Stimulated activated CD8-positive, alpha-beta memory T cell treated with anti-CD3 and anti-CD28 coated beads, Interleukin-15, amount 100 ng/mL, for 24 hours (primary cell): ENCODE measurements around the gene LRP1B.
"Not testable (repeated sequence)": the region's sequence is repeated elsewhere in the genome, so short reads cannot be mapped to it uniquely, and the experiment has no call there.

ENCODE experiments used
- DNase-seq: peaks from one replicate; pipeline ENCODE4 v3.0.0-alpha.2; 2020; ENCODE audit warnings: low read depth

The LRP1B gene

GRCh38 chr2:141020346-141020745, 1110.5 kb downstream of the LRP1B start:
- DNase-seq, result no peak

- no peak for DNase-seq
Measured at GRCh38 chr2:141015341-141016047, 1115.3 kb downstream of the LRP1B start.

GRCh38 chr2:141003967-141004657, 1126.7 kb downstream of the LRP1B start:
- no peak for DNase-seq

GRCh38 chr2:141001750-141002149, 1129.1 kb downstream of the LRP1B start:
- DNase-seq, result no peak

- DNase-seq, result no peak
Measured at GRCh38 chr2:140998577-140998976, 1132.2 kb downstream of the LRP1B start.

GRCh38 chr2:140998017-140998416, 1132.8 kb downstream of the LRP1B start:
- no peak for DNase-seq

- no peak for DNase-seq
Measured at GRCh38 chr2:140994856-140995255, 1136.0 kb downstream of the LRP1B start.

GRCh38 chr2:140990416-140990815, 1140.4 kb downstream of the LRP1B start:
- DNase-seq, result no peak

GRCh38 chr2:140988597-140988996, 1142.2 kb downstream of the LRP1B start:
- DNase-seq, result no peak

GRCh38 chr2:140986456-140986855, 1144.4 kb downstream of the LRP1B start:
- no peak for DNase-seq

GRCh38 chr2:140975237-140975636, 1155.6 kb downstream of the LRP1B start:
- DNase-seq, result no peak

- no peak for DNase-seq
Measured at GRCh38 chr2:140972724-140973123, 1158.1 kb downstream of the LRP1B start.

GRCh38 chr2:140964324-140964723, 1166.5 kb downstream of the LRP1B start:
- DNase-seq, result not testable (repeated sequence)

- no peak for DNase-seq
Measured at GRCh38 chr2:140949932-140950331, 1180.9 kb downstream of the LRP1B start.

GRCh38 chr2:140947236-140947635, 1183.6 kb downstream of the LRP1B start:
- no peak for DNase-seq

- no peak for DNase-seq
Measured at GRCh38 chr2:140943867-140944266, 1186.9 kb downstream of the LRP1B start.

- no peak for DNase-seq
Measured at GRCh38 chr2:140942284-140942683, 1188.5 kb downstream of the LRP1B start.

GRCh38 chr2:140929849-140930248, 1201.0 kb downstream of the LRP1B start:
- no peak for DNase-seq

GRCh38 chr2:140918426-140918825, 1212.4 kb downstream of the LRP1B start:
- DNase-seq, result no peak

GRCh38 chr2:140916410-140916809, 1214.4 kb downstream of the LRP1B start:
- DNase-seq, result no peak

GRCh38 chr2:140910683-140911082, 1220.1 kb downstream of the LRP1B start:
- DNase-seq, result no peak

- no peak for DNase-seq
Measured at GRCh38 chr2:140905083-140905781, 1225.6 kb downstream of the LRP1B start.

GRCh38 chr2:140895378-140895777, 1235.4 kb downstream of the LRP1B start:
- DNase-seq, result no peak
